OCI-LY1 (cell line): ENCODE results near the gene PARN.
A peak's percentile ranks its signal among the peaks of the same experiment; 100 is the strongest.
"Not testable (repeated sequence)": the region's sequence is repeated elsewhere in the genome, so short reads cannot be mapped to it uniquely, and the experiment has no call there.

Source experiments
- H2AFZ ChIP-seq: fragments of 200-600 bp; sonication (generic), shearing (Covaris generic); 2 replicates; pipeline ENCODE4 v1.6.0; 2014; ENCODE audit warnings: antibody characterized with exemption, mild to moderate bottlenecking, low read length
- H3F3A ChIP-seq: fragments of 200-600 bp; sonication (generic), shearing (Covaris generic); 2 replicates; pipeline ENCODE4 v1.6.0; 2014; ENCODE audit warnings: mild to moderate bottlenecking, antibody characterized with exemption, low read length, moderate library complexity; ENCODE audit not compliant: insufficient read depth
- H3K27ac ChIP-seq: fragments of 200-600 bp; sonication (generic); 2 replicates; pipeline ENCODE4 v1.5.1; 2014; ENCODE audit warnings: low read length, mixed run types, mild to moderate bottlenecking, low read depth; ENCODE audit not compliant: poor library complexity, severe bottlenecking
- H3K27me3 ChIP-seq: fragments of 200-600 bp; sonication (generic); 2 replicates; pipeline ENCODE4 v1.6.0; 2014; ENCODE audit warnings: antibody characterized with exemption, mild to moderate bottlenecking, low read length, moderate library complexity; ENCODE audit not compliant: insufficient read depth
- H3K36me3 ChIP-seq: fragments of 200-600 bp; sonication (generic); 2 replicates; pipeline ENCODE4 v1.6.1; 2014; ENCODE audit warnings: mild to moderate bottlenecking, antibody characterized with exemption, low read length, moderate library complexity, mixed read lengths; ENCODE audit not compliant: insufficient read depth
- H3K4me1 ChIP-seq: fragments of 200-600 bp; sonication (generic); 2 replicates; pipeline ENCODE4 v1.5.1; 2014; ENCODE audit warnings: mild to moderate bottlenecking, low read length, moderate library complexity; ENCODE audit not compliant: insufficient read depth, severe bottlenecking
- H3K4me2 ChIP-seq: fragments of 200-600 bp; sonication (generic), shearing (Covaris generic); 2 replicates; pipeline ENCODE4 v1.6.1; 2014; ENCODE audit warnings: low read length
- H3K4me3 ChIP-seq: fragments of 200-600 bp; sonication (generic); 2 replicates; pipeline ENCODE4 v1.5.1; 2014; ENCODE audit warnings: low read length, low read depth, mild to moderate bottlenecking, mixed read lengths; ENCODE audit not compliant: poor library complexity, severe bottlenecking
- H3K79me2 ChIP-seq: fragments of 200-600 bp; shearing (Covaris generic); 2 replicates; pipeline ENCODE4 v1.6.1; 2016; ENCODE audit warnings: mixed run types, low read length, mixed read lengths; ENCODE audit not compliant: insufficient read depth
- H3K9ac ChIP-seq: fragments of 200-600 bp; sonication (generic), shearing (Covaris generic); 2 replicates; pipeline ENCODE4 v1.6.1; 2014; ENCODE audit warnings: mild to moderate bottlenecking, low read length, mixed read lengths
- H3K9me2 ChIP-seq: fragments of 200-600 bp; sonication (generic), shearing (Covaris generic); 2 replicates; pipeline ENCODE4 v1.6.1; 2014; ENCODE audit warnings: low read depth, mild to moderate bottlenecking, low read length, mixed read lengths
- H3K9me3 ChIP-seq: fragments of 200-600 bp; shearing (Covaris generic); 2 replicates; pipeline ENCODE4 v1.6.1; 2014; ENCODE audit warnings: low read length, mixed read lengths
- H4K20me1 ChIP-seq: fragments of 200-600 bp; sonication (generic), shearing (Covaris generic); 2 replicates; pipeline ENCODE4 v1.6.0; 2016; ENCODE audit warnings: mild to moderate bottlenecking, low read length; ENCODE audit not compliant: insufficient read depth
- EZH2 ChIP-seq: fragments of 200-600 bp; sonication (generic), shearing (Covaris generic); IDR thresholded peaks from 2 replicates; pipeline ENCODE4 v1.8.0; 2017; ENCODE audit warnings: borderline replicate concordance, mixed run types, mild to moderate bottlenecking, antibody characterized with exemption, low read length, moderate library complexity, mixed read lengths
- TF ChIP-seq, protein P1 (sequence below): fragments of 200-600 bp; sonication (generic), shearing (Covaris generic); IDR thresholded peaks from 2 replicates; pipeline ENCODE4 v1.5.1; 2017; ENCODE audit warnings: mild to moderate bottlenecking, antibody characterized with exemption, low read length, moderate library complexity, mixed read lengths

Gene PARN

GRCh38 chr16:14635395-14636165 lies 5.5 kb upstream of the PARN start:
- H3K4me3 ChIP-seq = no peak overlapping the region
- no peak overlapping the region for H2AFZ ChIP-seq
- H3F3A ChIP-seq = no peaks in the 10 kb centered on the region
- H3K9me2 ChIP-seq = no peaks in the 10 kb centered on the region
- no peaks in the 10 kb centered on the region for H3K9me3 ChIP-seq
- peaks cover 22% of the 10 kb centered on the region for H3K4me1 ChIP-seq
- H3K27ac ChIP-seq = no peak overlapping the region
- H3K36me3 ChIP-seq = peaks cover 47% of the 10 kb centered on the region
- TF ChIP-seq, protein P1, sequence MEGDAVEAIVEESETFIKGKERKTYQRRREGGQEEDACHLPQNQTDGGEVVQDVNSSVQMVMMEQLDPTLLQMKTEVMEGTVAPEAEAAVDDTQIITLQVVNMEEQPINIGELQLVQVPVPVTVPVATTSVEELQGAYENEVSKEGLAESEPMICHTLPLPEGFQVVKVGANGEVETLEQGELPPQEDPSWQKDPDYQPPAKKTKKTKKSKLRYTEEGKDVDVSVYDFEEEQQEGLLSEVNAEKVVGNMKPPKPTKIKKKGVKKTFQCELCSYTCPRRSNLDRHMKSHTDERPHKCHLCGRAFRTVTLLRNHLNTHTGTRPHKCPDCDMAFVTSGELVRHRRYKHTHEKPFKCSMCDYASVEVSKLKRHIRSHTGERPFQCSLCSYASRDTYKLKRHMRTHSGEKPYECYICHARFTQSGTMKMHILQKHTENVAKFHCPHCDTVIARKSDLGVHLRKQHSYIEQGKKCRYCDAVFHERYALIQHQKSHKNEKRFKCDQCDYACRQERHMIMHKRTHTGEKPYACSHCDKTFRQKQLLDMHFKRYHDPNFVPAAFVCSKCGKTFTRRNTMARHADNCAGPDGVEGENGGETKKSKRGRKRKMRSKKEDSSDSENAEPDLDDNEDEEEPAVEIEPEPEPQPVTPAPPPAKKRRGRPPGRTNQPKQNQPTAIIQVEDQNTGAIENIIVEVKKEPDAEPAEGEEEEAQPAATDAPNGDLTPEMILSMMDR = no peak
- no peak for TF ChIP-seq EZH2
- no peak overlapping the region for H3K9ac ChIP-seq
- H3K4me2 ChIP-seq = peak overlapping the region; percentile 97; the same call in 1 of the 2 replicates
- H3K79me2 ChIP-seq = peaks cover 70% of the 10 kb centered on the region
- H3K27me3 ChIP-seq = no peaks in the 10 kb centered on the region
- no peaks in the 10 kb centered on the region for H4K20me1 ChIP-seq

DNA sequence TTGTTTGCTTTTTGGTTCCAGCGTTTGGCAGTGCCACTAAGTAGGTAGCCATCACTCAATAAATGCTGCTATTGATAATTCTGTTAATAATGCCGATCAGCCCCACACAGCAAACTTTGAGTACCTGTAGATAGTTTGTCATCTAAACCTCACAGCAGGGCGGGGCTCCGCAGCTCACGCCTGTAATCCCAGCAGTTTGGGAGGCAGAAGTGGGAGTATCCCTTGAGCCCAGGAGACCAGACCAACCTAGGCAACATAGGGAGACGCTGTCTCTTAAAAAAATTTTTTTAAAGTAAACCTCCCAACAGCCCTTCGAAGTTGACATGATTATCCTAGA lies 4.3 kb upstream of the PARN start:
- H3K27me3 ChIP-seq = no peaks in the 10 kb centered on the region
- H3K9me2 ChIP-seq = no peaks in the 10 kb centered on the region
- TF ChIP-seq EZH2 = no peak
- TF ChIP-seq, protein P1 = no peak
- H3K9ac ChIP-seq = no peak overlapping the region; the same call in 1 of the 2 replicates
- no peaks in the 10 kb centered on the region for H4K20me1 ChIP-seq
- H3K4me2 ChIP-seq = peak overlapping the region; percentile 97
- no peak overlapping the region for H3K27ac ChIP-seq
- H2AFZ ChIP-seq = no peak overlapping the region
- no peaks in the 10 kb centered on the region for H3K9me3 ChIP-seq
- peaks cover 26% of the 10 kb centered on the region for H3K4me1 ChIP-seq
- H3K79me2 ChIP-seq = peaks cover 61% of the 10 kb centered on the region
- H3K36me3 ChIP-seq = peaks cover 35% of the 10 kb centered on the region
- peak overlapping the region; percentile 99 for H3K4me3 ChIP-seq
- no peaks in the 10 kb centered on the region for H3F3A ChIP-seq

DNA sequence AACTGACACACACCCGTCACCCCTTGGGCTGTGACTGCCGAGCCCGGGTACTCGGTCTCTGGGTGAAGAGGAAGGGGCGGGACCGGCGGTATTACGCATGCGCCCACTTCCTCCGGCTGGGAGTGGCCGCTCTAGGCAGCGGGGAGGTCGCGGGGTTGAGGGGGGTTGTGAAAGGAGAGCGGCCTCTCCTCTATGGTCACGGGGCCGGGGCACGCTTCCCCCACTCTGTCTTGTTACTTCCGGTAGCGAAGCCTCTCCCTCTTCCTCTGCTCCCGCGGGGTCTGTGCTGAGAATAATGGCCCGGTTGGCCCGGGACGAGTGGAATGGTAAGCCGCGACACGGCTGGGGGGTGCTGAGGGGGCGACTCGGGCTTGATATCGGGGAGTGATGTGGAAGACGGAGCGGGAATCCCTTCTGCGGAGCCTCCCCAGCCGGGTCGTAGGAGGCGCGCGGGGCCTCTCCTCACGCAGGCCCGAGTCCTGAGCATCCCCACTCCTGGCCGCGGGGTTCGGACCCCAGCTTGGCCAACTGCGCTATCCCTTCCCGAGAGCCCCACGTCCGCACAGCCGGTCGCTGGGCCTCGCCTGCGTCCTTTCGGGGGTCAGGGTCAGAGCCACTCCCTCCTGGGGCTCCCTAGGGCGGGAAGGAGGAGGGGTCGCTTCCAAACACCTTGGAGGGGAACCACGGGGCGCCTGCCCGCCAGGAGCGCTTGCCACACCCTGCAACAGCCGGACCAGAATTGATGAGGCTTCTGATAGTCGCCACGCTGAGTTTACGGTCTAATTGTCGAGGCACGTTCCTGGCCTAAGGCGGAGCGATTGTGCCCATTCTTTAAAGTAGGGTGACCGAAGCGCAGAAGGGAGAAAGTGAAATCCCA lies 2.9 kb upstream of the PARN start, which contains the start of gene BFAR:
Gene BFAR, plus strand, starts transcription at position 259 of the 877 bp plus-strand sequence. CDS start 11,396 bp downstream, outside the sequence.
- H4K20me1 ChIP-seq = no peaks in the 10 kb centered on the region
- H3K27me3 ChIP-seq = no peaks in the 10 kb centered on the region
- H3K4me3 ChIP-seq = peak within 1 kb of the TSS; percentile 99
- peak within 1 kb of the TSS; percentile 97 for H3K4me2 ChIP-seq
- peaks cover 30% of the 10 kb centered on the region for H3K36me3 ChIP-seq
- no peak within 1 kb of the TSS for H2AFZ ChIP-seq
- H3K9me2 ChIP-seq = no peaks in the 10 kb centered on the region
- peak within 1 kb of the TSS; percentile 75 for H3K27ac ChIP-seq
- H3K9me3 ChIP-seq = no peaks in the 10 kb centered on the region
- H3K9ac ChIP-seq = peak within 1 kb of the TSS; percentile 98
- H3K4me1 ChIP-seq = peaks cover 39% of the 10 kb centered on the region
- peaks cover 61% of the 10 kb centered on the region for H3K79me2 ChIP-seq
- TF ChIP-seq, protein P1 = no peak
- no peak for TF ChIP-seq EZH2
- H3F3A ChIP-seq = no peaks in the 10 kb centered on the region

- H3K9ac ChIP-seq = peak overlapping the region; percentile 39; the same call in 1 of the 2 replicates
- H3K36me3 ChIP-seq = peaks cover 43% of the 10 kb centered on the region
- H2AFZ ChIP-seq, H3K9me2 ChIP-seq, H3F3A ChIP-seq, H3K27me3 ChIP-seq, H3K9me3 ChIP-seq, H4K20me1 ChIP-seq: not testable (repeated sequence)
- peak overlapping the region; percentile 80 for H3K27ac ChIP-seq
- H3K79me2 ChIP-seq = peaks cover 45% of the 10 kb centered on the region
- peak overlapping the region; percentile 67 for H3K4me2 ChIP-seq
- peak overlapping the region; percentile 81 for H3K4me3 ChIP-seq
- H3K4me1 ChIP-seq = peaks cover 41% of the 10 kb centered on the region
These were observed 715 bp upstream of the PARN start for GRCh38 chr16:14630620-14631330.
